Lung (tissue), 12 donors: ENCODE results near the gene GTF2IRD1. TPM values are rescaled to one million over a fixed set of nuclear protein-coding genes. Genes with fewer than 3 reads are reported as not detected.

Experiments
- ATAC-seq: fragments of 200-7000 bp; cut with Tn5 transposase; one replicate; pipeline ENCODE4 v1.9.1; 2020; ENCODE audit warnings: moderate number of reproducible peaks; ENCODE audit not compliant: insufficient read depth, low FRiP score
- DNase-seq, 3 donors: peaks; one replicate each; pipeline ENCODE4 v3.0.0-alpha.2; 2013 to 2017
- H3K27ac ChIP-seq, 2 donors: one replicate each; pipeline ENCODE4 v1.5.1; 2013; ENCODE audit warnings: mild to moderate bottlenecking in 2 of 2, moderate library complexity in 2 of 2, control low read depth in 1 of 2, inconsistent platforms in 1 of 2, low read depth in 1 of 2, low read length in 1 of 2
- H3K27me3 ChIP-seq, 3 donors: one replicate each; pipeline ENCODE4 v1.5.1; 2013; ENCODE audit warnings: low read length in 2 of 3; ENCODE audit not compliant: control insufficient read depth in 3 of 3, insufficient read depth in 3 of 3
- H3K36me3 ChIP-seq, 4 donors: one replicate each; pipeline ENCODE4 v1.5.1; 2013; ENCODE audit warnings: low read length in 4 of 4, mild to moderate bottlenecking in 1 of 4, moderate library complexity in 1 of 4; ENCODE audit not compliant: control insufficient read depth in 4 of 4, insufficient read depth in 4 of 4
- H3K4me1 ChIP-seq, 5 donors: one replicate each; pipeline ENCODE4 v1.5.1; 2013; ENCODE audit warnings: low read length in 5 of 5, mild to moderate bottlenecking in 2 of 5, moderate library complexity in 1 of 5; ENCODE audit not compliant: control insufficient read depth in 5 of 5, insufficient read depth in 5 of 5
- H3K4me3 ChIP-seq: one replicate; pipeline ENCODE4 v1.5.1; 2013; ENCODE audit warnings: mild to moderate bottlenecking, control low read depth, moderate library complexity
- H3K9ac ChIP-seq, 2 donors: one replicate each; pipeline ENCODE4 v1.5.1; 2013; ENCODE audit warnings: low read length in 2 of 2, control low read depth in 1 of 2; ENCODE audit not compliant: insufficient read depth in 1 of 2
- H3K9me3 ChIP-seq, 4 donors: one replicate each; pipeline ENCODE4 v1.5.1; 2013; ENCODE audit warnings: low read length in 3 of 4, mild to moderate bottlenecking in 1 of 4, moderate library complexity in 1 of 4; ENCODE audit not compliant: control insufficient read depth in 4 of 4, insufficient read depth in 3 of 4
- CTCF ChIP-seq: IDR thresholded peaks from 2 replicates; pipeline ENCODE4 v1.5.1; 2012; ENCODE audit warnings: mild to moderate bottlenecking; ENCODE audit errors: control extremely low read depth, extremely low read depth
- WGBS, 2 donors: extraction: QIAGEN DNeasy Blood & Tissue Kit; methylation state at CpG; one replicate each; pipeline ENCODE4 v1.1.7; 2013; 5-methylcytosine and 5-hydroxymethylcytosine counted together
- polyA plus RNA-seq, 2 donors: library from polyadenylated mRNA; stranded (reverse); fragments of 200-250 nt; gene quantifications; one replicate each; pipeline ENCODE4 v1.2.1, GENCODE V29; 2013
- total RNA-seq, 2 donors: library from RNA; depleted of rRNA in 1 of 2; stranded (reverse); fragments of >200 nt in 1 of 2; gene quantifications; one replicate each; pipeline ENCODE4 v1.2.1, GENCODE V29; 2014 to 2021
- donor health status: control.
- donor health status: control.
- donor health status: Bipolar disorder and iron deficiency.
- donor health status: healthy.
- donor health status: DM: yes; HTN: yes; CAD: no.

GTF2IRD1 gene
- total and polyA plus RNA-seq, 4 donors, result 9.3 to 24.1 (median 17.2) TPM

DNA sequence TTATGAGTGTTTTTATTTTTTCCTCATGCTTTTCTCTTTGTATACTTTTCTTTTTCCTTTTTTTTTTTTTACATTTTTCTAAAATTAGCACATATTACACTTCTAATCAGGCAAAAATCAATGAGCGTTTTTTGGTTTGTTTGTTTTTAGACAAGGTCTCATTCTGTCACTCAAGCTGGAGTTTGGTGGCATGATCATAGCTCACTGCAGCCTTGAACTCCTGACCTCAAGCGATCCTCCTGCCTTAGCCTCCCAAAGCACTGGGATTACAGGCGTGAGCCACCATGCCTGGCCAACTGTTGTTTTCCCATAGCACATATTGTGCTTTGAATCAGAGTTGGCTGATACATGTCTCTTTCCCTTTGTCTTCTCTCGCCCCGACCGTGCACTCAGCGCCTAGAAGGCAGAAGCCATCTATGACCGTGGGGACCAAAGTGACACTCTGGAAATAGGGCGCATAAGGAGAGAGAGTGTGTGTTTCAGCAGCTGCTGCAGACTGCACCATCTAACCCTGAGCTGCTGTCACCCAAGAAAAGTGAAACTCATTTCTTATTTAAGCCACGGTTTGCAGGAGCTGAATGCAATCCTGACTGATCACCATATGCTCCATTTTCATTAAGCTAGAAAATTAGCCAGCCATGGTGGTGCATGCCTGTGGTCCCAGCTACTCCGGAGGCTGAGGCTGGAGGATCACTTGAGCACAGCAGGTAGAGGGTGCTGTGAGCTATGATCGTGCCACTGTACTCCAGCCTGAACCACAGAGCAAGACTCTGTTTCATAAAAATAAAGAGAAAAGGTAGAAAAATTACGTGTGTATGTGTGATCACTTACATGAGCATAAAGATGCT is 162.5 kb downstream of the GTF2IRD1 start:
- WGBS, 2 donors, result 92 to 93% methylated on average over 13 of the region's 13 CpGs
- Histone ChIP-seq H3K9ac (no peak overlapping the region), H3K9me3 (no peaks in the 10 kb centered on the region), H3K27me3 (no peaks in the 10 kb centered on the region), H3K27ac (no peak overlapping the region), H3K36me3 (no peaks in the 10 kb centered on the region), H3K4me3 (no peak overlapping the region), H3K4me1 (peaks cover 0 to 14% (median 7%) of the 10 kb centered on the region in 5 donors)
- ATAC-seq (no peak), DNase-seq (no peak)
- no peak for TF ChIP-seq CTCF

DNA sequence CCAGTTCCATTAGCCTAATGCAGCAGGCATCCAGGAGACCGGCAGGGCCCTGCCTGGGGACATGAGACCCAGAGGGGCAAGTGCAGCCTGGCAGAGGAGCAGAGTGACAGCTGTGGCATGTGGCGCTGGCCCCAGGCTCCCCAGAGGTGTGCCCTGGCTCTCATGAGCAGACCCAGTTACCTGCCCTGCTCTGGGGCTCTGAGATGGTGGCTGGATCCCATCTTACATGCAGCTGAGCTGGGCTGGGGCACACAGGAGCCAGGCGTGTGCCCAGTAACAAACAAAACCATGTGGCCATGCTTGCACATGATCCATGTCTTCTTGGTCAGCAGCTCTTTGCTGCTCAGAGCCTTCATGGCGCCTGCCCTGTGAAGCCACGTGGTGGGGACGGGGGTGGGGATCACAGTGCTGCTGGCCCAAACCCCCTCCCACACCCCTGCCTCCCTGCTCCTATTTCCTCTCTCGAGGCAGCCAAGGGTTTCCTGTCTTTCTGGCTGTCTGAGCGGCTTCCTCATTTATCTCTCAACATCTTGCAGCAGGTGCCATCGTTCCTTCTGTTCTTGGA is 163.6 kb downstream of the GTF2IRD1 start:
- H3K27me3 ChIP-seq, result no peaks in the 10 kb centered on the region
- H3K9me3 ChIP-seq, result no peaks in the 10 kb centered on the region
- H3K4me3 ChIP-seq, result no peak overlapping the region
- 33 to 46% methylated on average over 9 of the region's 9 CpGs for WGBS, 2 donors
- no peak for TF ChIP-seq CTCF
- no peak overlapping the region for H3K9ac ChIP-seq
- H3K4me1 ChIP-seq, result peaks cover 0 to 12% (median 5%) of the 10 kb centered on the region in 5 donors
- no peak overlapping the region for H3K27ac ChIP-seq
- no peak for ATAC-seq
- H3K36me3 ChIP-seq, result no peaks in the 10 kb centered on the region
- peak; percentile 37 to 64 (median 40) for DNase-seq

DNA sequence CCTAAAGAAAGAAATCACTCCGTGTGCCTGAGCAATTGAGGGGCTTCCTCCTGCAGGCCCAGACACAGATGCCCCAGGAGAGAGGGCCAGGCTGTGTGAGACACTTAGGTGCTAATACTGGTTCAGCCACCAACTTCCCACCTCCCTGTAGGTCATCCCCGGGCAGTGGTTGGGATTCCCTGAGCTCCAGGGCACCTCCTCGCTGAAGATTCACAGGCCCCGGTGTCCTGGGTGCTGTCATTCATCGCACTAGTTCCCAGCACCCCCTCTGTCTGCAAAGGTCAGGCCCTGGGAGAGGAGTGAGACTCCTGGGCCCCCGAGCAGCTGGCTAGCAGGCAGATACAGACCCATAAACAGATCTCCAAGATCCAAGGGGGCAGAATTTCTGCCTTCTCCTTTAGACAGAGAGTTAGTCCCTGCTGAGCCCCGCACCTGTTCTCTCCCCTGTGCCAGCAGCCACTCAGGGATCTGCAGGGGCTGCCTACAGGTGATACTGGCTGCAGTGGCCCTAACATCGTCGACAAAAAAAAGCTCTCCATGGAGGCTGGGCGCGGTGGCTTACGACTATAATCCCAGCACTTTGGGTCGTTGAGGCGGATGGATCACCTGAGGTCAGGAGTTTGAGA is 165.6 kb downstream of the GTF2IRD1 start:
- 91 to 95% methylated on average over 14 of the region's 14 CpGs for WGBS, 2 donors

More for the DNA sequence above, 165.6 kb downstream of the GTF2IRD1 start:
- no peak overlapping the region for H3K9ac ChIP-seq
- no peak overlapping the region for H3K27ac ChIP-seq
- DNase-seq (no peak), ATAC-seq (no peak)
- H3K4me1 ChIP-seq, result peaks cover 0 to 9% (median 0%) of the 10 kb centered on the region in 5 donors
- H3K4me3 ChIP-seq, result no peak overlapping the region
- no peak for TF ChIP-seq CTCF
- H3K27me3 ChIP-seq, result no peaks in the 10 kb centered on the region
- no peaks in the 10 kb centered on the region for H3K36me3 ChIP-seq
- no peaks in the 10 kb centered on the region for H3K9me3 ChIP-seq
